DMS53 (cell line): Measurements from ENCODE around the gene B9D2.
"Not testable (repeated sequence)": the region's sequence is repeated elsewhere in the genome, so short reads cannot be mapped to it uniquely, and the experiment has no call there.

ENCODE experiments used
- DNase-seq: peaks from one replicate; lab custom pipeline; 2025; lab: John Stamatoyannopoulos, UW

Gene B9D2

DNA sequence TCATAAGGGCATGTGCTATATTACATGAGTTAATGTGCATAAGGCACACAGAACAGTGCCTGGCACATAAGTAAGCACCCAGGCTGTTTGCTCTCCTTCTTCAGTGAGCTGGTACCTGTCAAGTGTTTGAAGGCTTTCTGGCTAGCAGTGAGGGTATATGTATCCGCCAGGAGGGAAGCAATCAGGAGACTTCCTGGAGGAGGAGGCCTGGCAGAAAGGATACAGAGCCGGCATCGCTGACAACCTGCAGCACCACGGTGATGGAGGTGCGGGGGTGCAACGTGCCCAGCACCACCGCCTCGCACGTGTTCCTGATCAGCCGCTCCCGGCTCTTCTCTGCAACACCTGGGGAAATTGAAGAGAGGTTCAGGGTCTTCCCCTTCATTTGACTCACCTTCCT, 27.7 kb upstream of the B9D2 start:
- no peak for DNase-seq

DNA sequence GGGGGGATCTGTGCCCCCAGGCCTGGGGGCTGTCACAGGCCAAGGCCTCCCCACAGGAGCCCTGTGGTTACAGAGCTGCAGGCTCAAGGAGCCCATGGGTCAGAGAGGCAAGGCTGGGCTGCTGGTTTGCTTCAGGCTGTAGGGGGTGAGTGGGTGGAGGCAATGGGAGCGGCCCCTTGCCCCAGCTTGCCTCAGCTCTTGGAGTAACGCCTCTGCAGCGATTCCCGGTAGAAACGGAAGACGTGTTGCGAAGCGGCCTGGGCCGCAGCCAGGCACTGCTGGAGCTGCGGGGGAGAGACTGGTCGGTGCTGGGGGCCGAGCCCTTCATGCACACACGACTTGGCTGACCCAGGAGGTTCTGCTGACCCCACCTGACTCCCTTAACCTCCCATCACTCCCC, 22.5 kb upstream of the B9D2 start:
- no peak for DNase-seq

DNA sequence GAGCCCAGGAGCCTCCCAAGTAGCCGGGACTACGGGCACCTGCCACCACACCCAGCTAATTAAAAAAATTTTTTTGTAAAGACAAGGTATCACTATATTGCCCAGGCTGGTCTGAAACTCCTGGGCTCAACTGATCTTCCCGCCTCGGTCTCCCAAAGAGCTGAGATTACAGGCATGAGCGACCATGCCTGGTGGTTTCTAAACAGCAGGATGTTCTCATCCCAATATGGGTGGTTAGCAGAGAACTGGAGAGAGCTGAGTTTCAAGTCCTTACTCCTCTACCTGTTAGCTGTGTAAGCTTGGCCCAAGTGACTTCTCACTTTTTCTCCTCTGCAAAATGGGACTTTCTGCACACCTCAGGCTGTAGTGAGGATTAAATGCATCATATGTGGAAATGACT, 20.4 kb upstream of the B9D2 start:
- DNase-seq: no peak

DNA sequence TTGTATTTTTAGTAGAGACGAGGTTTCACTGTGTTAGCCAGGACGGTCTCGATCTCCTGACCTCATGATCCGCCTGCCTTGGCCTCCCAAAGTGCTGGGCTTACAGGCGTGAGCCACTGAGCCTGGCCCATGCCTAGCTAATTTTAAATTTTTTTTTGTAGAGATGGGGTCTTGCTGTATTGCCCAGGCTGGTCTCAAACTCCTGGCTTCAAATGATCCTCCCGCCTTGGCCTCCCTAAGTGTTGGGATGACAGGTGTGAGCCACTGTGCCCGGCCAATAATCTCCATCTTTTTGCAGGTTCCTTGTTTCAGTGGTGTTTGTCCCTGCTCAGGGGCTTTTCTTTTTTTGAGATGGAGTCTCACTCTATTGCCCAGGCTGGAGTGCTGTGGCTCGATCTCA, 17.6 kb upstream of the B9D2 start:
- DNase-seq: not testable (repeated sequence)

DNA sequence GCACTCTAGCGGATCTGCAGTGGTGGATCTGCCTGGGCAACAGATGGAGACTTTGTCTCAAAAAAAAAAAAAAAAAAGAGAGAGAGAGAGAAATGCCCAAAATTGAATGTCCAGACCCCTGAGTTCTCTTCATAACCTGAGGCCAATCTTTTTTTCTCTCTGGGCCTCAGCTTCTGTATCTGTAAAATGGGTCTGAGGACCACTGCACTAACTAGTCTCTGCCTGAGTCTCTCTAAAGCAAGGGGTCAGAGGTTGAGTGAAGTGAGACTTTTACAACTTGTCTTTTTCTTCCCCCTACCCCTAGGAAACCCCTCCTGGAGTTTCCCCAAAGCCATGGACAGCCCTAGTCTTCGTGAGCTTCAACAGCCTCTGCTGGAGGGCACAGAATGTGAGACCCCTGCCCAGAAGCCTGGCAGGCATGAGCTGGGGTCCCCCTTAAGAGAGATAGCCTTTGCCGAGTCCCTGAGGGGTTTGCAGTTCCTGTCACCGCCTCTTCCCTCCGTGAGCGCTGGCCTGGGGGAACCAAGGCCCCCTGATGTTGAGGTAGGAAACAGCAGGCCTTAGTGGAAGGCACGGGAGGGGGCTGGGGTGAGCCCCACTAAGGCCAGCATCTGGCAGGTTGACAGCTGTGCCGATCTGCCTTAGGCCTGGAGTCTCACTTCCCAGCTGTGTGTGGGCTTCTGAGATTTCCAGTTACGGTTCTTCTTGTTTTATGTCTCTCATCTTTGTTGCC, 14.2 kb upstream of the B9D2 start:
- no peak for DNase-seq

- peak; percentile 43 for DNase-seq
Measured at GRCh38 chr19:41376998-41377365, 13.0 kb upstream of the B9D2 start.

DNA sequence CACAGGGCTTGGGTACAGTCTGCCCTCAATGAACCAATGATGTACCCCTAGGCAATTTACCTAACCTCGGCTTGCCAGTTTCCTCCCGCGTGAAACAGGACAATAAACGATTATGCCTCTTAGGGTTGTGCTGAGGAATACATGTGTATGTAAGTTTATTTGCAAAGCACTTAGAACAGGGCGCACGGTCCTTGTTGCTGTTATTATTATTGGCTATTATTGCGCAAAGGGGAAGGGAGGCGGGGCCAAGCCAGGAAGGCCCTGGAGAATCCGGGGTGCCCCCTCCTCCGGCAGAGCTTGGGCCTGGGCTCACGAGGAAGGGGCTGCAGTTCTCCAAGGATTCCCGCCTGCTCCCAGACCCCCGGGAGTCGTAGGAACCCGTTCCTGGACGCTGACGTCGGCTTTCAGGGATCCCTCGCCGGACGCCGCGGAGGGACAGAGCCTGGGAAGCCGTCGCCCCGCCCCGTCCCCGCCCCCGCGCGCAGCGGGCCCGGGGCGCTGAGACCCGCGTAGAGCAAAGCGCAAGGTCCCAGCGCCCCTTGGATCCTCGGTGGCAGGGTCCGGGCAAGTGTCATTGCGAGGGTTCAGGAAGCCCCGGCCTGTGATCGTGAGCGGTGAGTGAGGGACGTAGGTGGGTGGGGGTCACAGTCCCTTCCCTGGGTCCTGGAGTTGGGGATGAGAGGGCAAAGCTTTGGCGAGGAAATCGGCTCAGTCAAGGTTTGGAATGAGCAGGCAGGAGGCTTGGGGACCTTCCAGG, 12.5 kb upstream of the B9D2 start, which contains the start of gene TMEM91:
TMEM91 (plus strand) TSS at position 293 of the 757 bp plus-strand sequence. CDS start 1,777 bp downstream, outside the sequence.
- DNase-seq: peak; percentile 80

DNA sequence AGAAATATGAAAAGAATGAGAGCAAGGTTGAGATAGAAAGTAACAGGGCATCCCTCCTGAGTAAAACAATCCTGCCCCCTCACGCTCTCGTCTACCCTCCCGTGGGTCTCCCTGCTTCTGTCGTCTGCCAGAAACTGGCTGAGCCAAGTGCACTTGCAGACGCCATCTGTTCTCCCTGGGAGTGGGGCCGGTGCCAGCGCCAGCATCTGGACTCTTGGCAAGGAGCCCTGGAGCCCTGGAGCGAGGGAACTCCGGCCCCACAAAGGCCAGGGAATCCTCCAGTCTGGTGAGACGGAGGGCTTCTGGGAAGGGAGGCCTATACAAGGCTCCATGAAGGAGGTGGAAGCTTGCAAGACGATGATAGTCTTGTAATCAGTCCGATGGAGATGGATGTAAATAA, 10.0 kb upstream of the B9D2 start:
- DNase-seq: peak; percentile 93

GRCh38 chr19:41372501-41372900, 8.6 kb upstream of the B9D2 start:
- DNase-seq: no peak

DNA sequence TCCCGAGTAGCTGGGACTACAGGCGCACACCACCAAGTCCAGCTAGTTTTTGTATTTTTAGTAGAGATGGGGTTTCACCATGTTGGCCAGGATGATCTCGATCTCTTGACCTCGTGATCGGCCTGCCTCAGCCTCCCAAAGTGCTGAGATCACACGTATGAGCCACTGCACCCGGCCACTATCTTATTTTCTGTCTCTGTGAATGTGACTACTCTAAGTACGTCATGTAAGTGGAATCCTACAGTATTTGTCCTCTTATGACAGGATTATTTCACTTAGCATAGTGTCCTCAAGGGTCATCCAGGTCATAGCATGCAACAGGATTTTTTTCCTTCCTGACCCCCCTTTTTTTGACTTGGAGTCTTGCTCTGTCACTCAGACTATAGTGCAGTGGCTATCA, 7.6 kb upstream of the B9D2 start:
- no peak for DNase-seq

DNA sequence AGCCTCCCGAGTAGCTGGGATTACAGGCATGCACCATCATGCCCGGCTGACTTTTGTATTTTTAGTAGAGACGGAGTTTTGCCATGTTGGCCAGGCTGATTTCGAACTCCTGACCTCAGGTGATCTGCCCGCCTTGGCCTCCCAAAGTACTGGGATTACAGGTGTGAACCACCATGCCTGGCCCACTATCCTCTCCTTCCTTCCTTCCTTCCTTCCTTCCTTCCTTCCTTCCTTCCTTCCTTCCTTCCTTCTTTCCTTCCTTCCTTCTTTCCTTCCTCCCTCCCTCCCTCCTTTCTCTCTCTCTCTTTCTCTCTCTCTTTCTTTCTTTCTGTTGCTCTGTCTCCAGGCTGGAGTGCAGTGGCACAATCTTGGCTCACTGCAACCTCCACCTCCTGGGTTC, 7.2 kb upstream of the B9D2 start:
- DNase-seq: not testable (repeated sequence)

DNA sequence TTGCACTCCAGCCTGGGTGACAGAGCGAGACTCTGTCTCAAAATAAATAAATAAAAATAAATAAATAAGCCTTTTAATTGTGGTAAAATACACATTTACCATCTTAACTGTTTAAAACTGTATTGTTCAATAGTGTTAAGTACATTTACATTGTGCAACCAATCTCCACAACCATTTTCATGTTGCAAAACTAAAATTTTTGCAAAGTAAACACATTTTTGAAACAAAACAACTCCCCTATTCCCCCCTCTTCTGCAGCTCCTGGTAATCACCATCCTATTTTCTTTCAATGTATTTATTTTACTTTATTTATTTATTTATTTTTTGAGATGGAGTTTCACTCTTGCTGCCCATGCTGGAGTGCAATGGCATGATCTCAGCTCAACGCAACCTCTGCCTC, 5.8 kb upstream of the B9D2 start:
- no peak for DNase-seq

DNA sequence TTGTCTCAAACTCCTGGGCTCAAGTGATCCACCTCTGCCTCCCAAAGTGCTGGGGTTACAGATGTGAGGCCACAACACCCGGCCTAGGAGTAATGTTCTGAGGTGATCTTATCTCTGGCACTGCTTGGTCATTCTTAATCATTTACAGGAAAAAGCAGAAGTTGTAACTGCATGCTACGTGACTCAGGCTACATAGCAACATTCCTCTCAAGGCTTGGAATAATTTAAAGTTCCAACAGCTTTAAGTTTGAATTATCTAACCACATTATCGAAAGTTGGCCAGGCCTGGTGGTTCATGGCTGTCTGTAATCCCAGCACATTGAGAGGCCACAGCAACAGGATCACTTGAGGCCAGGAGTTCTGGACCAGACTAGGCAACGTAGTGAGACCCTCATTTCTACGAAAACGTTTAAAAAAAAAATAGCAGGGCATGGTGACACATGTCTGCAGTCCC, 3.9 kb upstream of the B9D2 start:
- DNase-seq: no peak

DNA sequence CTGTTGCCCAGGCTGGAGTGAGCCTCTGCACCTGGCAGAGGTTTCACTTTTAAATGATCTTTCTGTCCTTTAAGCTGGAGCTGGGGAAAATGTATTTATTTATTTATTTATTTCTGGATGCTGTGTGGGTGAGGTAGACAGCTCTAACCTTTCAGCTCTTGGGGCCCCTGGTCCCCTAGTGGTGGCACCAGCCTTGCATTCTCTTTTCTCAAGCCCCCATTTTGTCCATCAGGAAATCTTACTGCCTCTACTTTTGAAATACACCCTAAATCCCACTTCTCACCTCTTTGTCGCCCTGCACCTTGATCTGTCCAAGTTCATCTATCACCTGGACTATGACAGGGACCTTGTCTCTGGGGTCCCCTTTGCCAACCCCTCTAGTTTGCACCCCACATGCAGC, 2.1 kb upstream of the B9D2 start:
- peak; percentile 44 for DNase-seq

GRCh38 chr19:41364524-41365391, 809 bp upstream of the B9D2 start:
- DNase-seq: peak; percentile 71

GRCh38 chr19:41363371-41363752, 587 bp downstream of the B9D2 start:
- no peak for DNase-seq

GRCh38 chr19:41362143-41362847, 1.7 kb downstream of the B9D2 start:
- peak; percentile 98 for DNase-seq

GRCh38 chr19:41359741-41360140, 4.2 kb downstream of the B9D2 start:
- no peak for DNase-seq

DNA sequence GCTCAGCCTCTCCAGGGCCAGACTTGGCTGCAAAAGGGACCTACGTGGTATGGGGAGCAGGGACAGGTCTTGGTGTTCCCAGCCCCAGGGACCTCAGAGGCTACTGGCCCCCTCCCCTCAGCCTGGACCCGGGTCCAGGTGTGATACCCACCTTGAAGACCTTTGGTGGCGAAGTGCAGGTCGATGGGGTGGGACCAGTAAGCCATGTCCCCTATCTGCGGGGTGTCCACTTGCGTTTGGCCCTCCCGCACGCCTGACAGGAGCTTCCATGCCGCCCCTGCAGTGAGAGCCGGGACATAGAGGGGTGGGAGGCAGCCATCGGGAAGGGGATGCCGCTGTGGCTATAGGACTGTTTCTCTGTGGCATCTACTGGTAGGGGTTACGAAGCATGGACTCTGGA, 6.2 kb downstream of the B9D2 start:
- DNase-seq: no peak

- DNase-seq: no peak
Measured at GRCh38 chr19:41356984-41357739, 6.8 kb downstream of the B9D2 start.

DNA sequence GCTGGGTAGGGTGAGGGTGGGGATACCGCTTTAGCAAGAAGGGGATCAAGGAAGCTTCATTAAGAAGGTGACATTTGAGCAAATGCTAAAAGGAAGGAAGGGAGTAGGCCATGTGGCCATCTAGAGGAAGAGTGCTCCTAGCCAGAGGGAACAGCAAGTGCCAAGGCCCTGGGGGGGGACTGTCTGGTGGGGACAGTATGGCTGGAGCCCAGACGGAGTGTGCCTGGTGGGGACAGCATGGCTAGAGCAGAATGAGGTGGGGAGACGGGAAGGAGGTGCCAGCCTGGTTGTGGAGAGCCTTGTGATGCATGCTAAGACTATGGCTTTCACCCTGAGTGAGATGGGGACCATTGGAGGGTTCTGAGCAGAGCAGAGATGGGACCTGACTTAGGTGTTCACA, 8.1 kb downstream of the B9D2 start:
- no peak for DNase-seq
